Gastroesophageal sphincter (tissue), 3 donors: ENCODE results near the gene DCST1.

Experiments used
- CTCF ChIP-seq, 4 experiments: fragments of 200-600 bp in 2 of 4; fragments of 450-650 bp in 2 of 4; sonication (generic) in 1 of 4; IDR thresholded peaks; one replicate each; pipeline ENCODE4 v1.5.1; 2017 to 2019; ENCODE audit warnings: antibody characterized with exemption in 4 of 4, mild to moderate bottlenecking in 2 of 4, moderate library complexity in 2 of 4
- EP300 ChIP-seq: sonication (generic); formaldehyde crosslinking; IDR thresholded peaks from one replicate; pipeline ENCODE4 v1.6.1; 2017; ENCODE audit warnings: antibody characterized with exemption, mild to moderate bottlenecking
- POLR2A ChIP-seq, 2 donors: fragments of 450-650 bp; IDR thresholded peaks; one replicate each; pipeline ENCODE4 v1.6.1; 2017; ENCODE audit warnings: antibody characterized with exemption in 2 of 2, mild to moderate bottlenecking in 2 of 2, moderate library complexity in 1 of 2
- POLR2AphosphoS5 ChIP-seq: sonication (generic); formaldehyde crosslinking; IDR thresholded peaks from one replicate; pipeline ENCODE4 v1.6.1; 2017; ENCODE audit warnings: antibody characterized with exemption

GRCh38 chr1:155009221-155009711 lies 24.4 kb upstream of the DCST1 start:
- TF ChIP-seq CTCF (IDR thresholded peaks at IDR 0.05) (no peak), POLR2AphosphoS5 (no peak), POLR2A (IDR thresholded peaks at IDR 0.05) (no peak), EP300 (no peak)
